HG03196 (cell line): Measurements from ENCODE around the gene BCL2L2.
"Not testable (repeated sequence)": the region's sequence is repeated elsewhere in the genome, so short reads cannot be mapped to it uniquely, and the experiment has no call there.

Source experiments
- ATAC-seq: cut with Tn5 transposase; IDR thresholded peaks from one replicate; pipeline ENCODE4 v1.9.1; 2021; ENCODE audit not compliant: unreplicated experiment

Gene BCL2L2

DNA sequence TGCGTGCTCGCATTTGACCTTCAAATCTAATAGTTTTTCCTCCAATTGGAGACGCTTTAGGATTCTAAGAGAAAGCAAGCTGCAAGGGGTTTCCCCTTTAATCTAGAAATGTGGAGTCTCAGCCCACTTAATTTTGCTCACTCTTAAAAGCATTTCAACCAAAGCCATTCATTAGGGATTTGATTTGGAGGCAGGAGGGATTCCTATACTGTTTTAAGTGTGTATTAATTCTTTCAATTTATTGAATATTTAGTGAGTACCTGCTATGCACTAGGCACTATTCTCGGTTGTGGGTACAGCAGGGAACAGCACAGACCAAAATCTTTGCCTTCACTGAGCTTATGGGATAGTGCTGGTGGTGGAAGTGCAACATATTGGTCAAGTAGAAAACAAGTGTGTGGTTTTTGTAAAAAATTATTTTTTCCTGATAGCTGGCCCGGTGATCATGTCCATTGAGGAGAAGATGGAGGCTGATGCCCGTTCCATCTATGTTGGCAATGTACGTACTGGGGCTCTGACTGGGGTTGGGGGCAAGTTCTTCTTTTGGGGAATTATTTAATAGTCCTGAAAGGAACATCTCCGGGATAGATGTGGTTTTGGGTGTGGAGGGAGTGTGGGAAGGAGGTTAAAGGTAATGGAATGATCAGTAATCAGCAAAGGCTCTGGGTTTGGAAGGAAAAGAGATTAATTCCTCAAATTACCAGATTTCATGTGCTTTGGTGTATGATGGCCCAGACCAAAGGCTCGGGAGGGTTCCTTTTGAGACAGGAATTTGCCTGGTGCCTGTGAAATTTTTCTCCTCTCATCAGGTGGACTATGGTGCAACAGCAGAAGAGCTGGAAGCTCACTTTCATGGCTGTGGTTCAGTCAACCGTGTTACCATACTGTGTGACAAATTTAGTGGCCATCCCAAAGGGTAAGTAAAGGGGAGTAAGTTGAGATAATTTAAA lies 16.2 kb downstream of the BCL2L2 start:
- no peak for ATAC-seq

DNA sequence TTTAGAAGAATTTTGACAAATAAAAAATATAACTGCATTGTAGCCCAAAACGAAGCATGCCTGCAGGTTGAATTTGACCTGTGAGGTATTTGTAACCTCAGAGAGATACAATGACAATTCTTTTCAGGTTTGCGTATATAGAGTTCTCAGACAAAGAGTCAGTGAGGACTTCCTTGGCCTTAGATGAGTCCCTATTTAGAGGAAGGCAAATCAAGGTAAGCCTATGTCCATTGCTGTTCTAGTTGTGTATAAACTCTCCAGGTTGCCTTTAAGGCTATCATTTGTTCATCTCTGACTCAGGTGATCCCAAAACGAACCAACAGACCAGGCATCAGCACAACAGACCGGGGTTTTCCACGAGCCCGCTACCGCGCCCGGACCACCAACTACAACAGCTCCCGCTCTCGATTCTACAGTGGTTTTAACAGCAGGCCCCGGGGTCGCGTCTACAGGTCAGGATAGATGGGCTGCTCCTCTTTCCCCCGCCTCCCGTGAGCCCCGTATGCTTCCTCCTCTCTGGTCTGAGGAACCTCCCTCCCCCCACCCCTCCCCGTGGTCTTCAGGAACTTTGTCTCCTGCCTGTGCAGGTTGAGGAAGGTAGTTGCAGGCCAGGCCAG lies 17.3 kb downstream of the BCL2L2 start:
- ATAC-seq, result no peak

DNA sequence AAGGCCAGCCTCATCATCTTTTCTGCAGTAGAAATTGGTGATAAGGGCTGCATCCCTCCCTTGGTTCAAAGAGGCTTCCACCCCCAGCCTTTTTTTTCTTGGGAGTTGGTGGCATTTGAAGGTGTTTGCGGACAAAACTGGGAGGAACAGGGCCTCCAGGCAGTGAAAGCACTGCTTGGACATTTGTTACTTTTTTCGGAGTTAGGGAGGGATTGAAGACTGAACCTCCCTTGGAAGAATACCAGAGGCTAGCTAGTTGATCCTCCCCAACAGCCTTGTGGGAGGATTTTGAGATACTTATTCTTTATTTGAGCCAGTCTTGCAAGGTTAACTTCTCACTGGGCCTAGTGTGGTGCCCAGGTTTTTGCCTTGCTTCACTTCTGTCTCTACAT lies 17.8 kb downstream of the BCL2L2 start:
- ATAC-seq, result no peak

DNA sequence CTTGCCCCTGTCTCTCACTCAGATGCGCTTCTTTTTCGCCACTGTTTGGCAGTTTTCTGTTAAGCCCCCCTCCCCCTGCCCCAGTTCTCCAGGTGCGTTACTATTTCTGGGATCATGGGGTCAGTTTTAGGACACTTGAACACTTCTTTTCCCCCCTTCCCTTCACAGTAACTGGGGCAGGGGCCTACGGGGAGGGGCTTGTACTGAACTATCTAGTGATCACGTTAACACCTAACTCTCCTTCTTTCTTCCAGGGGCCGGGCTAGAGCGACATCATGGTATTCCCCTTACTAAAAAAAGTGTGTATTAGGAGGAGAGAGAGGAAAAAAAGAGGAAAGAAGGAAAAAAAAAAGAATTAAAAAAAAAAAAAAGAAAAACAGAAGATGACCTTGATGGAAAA lies 18.4 kb downstream of the BCL2L2 start:
- ATAC-seq, result no peak

DNA sequence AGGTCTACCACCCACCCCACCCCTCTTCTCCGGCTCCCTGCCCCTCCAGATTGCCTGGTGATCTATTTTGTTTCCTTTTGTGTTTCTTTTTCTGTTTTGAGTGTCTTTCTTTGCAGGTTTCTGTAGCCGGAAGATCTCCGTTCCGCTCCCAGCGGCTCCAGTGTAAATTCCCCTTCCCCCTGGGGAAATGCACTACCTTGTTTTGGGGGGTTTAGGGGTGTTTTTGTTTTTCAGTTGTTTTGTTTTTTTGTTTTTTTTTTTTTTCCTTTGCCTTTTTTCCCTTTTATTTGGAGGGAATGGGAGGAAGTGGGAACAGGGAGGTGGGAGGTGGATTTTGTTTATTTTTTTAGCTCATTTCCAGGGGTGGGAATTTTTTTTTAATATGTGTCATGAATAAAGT lies 19.1 kb downstream of the BCL2L2 start:
- not testable (repeated sequence) for ATAC-seq

DNA sequence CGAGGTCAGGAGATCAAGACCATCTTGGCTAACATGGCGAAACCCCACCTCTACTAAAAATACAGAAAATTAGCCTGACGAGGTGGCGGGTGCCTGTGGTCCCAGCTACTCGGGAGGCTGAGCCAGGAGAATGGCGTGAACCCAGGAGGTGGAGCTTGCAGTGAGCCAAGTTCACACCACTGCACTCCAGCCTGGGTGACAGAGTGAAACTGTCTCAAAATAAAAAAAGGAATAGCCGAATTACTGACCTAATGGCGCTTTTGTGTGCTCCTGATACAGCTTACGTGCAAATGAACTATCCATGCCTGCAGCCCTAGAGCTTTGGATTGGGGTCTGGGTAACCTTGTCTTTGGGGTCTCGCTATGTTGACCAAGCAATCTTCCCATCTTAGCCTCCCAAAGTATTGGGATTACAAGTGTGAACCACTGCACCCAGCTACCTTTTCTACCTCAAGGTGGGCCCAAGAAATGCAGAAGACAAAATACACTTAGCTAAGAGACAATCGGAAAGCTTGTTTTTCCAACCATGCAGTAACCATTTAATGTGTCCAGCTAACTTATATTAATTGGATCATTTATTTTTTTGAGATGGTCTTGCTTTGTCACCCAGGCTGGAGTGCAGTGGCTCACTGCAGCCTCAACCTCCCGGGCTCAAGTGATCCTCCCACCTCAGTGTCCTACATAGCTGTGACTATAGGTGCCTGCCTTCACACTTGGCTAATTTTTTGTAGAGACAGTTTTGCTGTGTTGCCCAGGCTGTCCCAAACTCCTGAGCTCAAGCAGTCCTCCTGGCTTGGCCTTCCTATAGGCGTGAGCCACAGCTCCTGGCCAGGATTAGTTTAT lies 20.1 kb downstream of the BCL2L2 start:
- ATAC-seq, result no peak

DNA sequence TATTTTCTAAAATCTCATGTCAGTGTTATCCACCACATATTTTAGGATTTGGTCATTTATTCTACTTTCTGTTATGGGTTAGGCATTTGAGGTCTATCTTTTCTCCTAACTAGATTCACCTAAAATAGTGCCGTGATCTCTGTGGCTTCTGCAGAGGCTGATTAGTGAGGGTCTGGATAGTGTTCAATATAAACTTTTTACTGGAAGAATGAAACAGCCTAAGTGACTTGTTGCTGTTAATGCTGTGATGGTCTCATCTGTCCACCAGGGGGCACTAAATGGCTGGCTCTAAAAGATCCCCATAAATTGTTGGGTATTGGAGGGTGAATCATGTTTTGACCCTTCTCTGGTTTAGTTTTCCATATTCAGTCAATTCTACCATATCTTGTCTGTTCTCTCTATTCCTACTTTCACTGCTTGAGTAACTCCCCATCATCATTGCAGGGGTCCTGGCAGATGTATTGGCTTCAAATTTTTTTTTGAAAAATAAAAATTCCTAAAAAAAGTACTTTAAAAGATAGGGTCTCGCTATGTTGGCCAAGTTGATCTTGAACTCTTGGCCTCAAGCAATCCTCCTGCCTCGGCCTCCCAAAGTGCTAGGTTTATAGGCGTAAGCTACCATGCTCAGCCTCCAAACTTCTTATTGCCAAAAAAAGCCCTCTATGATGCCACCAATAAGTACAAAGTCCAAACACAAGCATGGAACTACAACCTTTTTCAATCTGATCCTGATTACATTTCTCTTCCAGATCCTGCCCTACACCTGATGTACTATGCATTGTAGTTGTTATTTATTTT lies 21.5 kb downstream of the BCL2L2 start:
- no peak for ATAC-seq

DNA sequence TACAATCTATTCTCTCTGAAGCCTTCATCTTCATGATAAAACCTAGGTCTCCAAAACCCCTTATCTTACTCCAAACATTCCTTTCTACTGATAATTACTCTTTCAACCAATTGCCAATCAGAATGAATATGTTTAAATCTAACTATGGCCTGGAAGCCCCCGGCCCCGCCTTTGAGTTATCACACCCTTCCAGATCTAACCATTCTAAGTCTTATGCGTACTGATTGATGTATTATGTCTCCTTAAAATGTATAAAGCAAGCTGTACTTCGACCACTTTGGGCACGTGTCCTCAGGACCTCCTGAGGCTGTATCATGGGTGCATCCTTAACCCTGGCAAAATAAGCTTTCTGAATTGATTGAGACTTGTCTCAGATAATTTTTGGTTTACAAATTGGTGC lies 29.0 kb downstream of the BCL2L2 start:
- no peak for ATAC-seq

DNA sequence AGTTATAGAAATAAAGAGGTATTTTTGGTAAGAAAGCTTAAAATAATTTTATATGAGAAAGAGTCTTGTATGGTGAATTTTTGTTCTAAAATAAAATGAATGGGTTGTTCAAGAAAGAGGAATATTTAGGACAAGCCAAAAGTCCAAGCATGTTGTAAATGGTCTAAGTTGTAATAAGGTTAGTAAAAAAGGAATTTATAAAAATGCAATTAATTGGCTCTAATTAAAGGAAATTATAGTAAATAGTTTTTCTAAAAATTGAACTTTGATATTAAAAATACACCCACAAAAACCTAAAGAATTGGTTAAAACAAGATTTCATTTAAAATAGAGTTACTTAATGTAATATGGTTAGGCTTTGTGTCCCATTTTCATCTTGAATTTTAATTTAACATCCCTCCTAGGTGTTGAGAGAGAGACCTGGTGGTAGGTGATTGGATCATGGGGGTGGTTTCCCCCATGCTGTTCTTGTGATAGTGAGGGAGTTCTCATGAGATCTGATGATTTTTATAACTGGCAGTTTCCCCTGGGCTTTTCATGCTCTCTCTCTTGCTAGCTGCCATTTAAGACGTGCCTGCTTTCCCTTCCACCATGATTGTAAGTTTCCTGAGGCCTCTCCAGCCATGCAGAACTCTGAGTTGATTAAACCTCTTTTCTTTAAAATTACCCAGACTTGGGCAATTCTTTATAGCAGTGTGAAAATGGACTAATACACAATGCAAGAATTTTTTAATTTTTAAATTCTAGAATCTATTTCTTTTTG lies 33.1 kb downstream of the BCL2L2 start:
- ATAC-seq, result no peak

DNA sequence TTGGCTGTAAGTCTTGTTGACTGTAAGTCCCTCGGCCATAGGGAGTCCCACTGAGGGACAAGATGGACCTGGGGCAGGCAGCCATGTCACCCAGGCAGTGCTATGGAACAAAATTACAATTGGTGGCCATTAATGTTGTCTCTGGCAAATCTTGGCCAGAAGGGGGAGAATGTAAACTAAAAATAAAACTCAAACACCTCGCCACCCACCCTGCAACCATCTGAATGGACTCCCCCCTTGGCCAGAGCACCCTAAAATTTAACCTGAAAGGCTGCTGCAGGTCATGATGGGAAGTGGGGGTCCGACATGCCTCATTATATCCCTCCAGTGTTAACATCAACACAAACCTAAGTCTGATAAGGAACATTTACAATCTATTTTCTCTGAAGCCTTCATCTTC lies 37.8 kb downstream of the BCL2L2 start:
- ATAC-seq, result no peak

DNA sequence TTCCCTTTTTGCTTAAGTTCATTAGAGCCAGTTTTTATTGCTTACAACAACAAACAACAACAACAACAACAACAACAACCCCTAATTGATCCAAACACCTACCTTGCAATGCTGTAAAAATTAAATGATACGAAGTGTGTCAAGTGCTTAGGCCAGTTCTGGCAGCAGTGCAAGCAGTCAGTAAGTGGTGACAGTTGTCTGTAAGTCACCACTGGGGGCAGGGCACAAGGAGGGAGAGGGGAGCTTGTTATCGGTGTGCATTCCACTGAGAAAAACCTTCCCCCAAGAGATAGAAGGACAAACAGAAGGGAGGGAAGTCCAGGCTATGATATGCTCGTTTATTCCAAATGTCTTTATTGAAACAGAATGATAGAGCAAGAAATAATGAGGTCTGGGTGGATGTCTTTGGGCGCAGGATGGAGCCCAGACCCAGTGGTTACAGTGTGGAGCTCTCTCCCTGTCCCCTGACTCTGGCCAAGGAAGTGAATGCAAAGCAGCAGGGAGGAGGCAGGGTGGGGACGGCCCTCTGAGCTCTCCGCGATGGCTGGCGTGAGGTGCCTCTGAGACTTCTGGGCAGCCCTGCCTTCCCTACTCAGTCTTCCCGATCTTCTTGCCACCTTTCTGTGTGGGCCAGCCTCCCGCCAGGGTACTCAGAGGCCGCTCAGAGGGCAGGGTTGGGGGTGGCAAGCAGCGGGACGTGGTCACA lies 39.5 kb downstream of the BCL2L2 start:
- ATAC-seq, result no peak

DNA sequence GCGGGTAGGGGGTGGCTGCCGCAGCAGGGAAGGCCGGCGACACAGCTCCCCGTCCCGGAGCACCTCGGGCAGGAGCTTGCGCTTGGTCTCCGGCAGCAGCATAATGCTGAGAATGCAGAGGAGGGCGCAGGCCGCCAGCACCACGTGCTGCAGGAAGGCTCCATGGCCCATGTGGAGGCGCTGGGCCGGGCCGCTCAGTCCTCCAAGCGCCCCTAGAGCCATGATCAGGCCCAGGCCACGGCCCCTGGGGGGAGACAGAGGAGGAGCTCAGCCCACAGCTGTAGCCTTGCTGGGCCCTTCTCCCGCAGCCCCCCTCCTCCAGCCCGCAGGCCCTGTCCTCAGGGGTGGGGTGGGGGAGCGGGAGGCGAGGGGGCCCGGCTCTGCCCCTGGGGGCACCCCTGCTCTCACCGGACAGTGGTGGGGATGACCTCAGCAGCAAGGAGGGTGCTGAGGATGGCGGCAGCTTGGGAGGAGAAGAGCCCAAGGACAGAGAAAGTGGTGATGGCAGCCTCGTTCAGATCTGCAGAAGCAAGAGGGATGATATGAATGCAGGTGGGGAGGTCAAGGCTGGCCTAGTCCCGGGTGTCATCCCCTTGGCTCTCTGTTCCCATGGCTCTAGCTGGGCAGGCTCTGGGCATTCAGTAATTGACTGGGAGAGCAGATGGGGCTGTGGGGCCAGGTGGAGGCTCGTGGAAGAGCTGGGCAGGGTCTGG lies 40.2 kb downstream of the BCL2L2 start:
- ATAC-seq, result no peak

DNA sequence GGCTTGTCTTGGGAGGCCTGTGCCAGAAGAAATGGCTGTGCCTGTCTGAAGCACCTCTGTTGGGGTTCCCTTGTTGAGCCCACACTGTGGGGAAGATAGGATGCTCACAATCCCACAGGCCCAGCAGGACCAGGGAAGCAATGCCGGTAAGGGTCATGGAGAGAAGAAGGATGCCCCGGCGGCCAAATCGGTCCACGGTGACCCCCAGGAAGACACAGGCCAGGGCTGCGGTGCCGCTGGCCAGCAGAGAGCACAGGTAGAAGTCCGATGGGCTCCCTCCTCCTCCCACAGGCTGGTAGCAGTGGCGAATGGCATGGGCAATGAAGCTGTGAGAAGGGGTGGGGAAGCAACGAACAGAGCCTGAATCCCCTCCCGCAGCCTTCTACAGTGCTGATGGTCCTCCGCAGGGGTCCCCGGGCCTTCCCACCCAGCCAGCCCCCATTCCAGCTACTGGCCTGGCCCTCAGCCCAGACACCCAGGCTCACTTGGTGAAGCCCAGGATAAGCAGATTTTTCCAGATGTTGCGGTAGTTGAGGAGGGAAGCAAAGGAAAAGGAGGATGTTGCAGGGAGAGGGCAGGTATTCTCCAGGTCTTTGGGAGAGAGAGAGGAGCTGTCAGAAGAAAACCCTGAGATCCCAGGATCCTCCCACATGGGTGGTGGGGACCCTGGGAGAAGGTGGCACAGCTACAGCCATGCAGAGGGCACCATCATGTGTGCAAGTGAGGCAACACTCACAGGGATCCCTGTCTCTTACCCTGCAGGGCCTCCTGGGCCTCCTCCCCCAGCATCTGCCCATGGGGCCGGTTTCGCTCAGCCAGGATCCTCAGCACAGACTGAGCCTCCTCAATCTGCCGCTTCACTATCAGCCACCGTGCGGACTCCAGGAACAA lies 41.0 kb downstream of the BCL2L2 start:
- ATAC-seq, result no peak

DNA sequence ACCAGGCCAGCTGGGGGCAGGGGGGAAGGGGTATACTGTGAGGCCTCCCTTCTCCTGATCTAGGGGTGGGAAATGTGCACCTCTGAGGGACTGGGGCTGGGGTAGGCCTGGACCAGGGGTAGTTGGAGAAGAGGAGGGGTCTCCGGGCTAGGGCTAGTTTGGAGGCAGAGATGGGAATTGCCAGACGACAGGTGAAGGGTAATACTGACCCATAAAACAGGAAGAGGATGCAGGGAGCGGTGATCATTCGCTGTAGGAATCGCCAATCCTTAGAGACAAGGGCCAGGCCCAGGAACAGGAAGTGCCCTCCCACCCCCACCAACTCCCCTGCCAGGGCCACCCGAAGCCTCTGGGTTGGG lies 41.6 kb downstream of the BCL2L2 start:
- ATAC-seq, result no peak

DNA sequence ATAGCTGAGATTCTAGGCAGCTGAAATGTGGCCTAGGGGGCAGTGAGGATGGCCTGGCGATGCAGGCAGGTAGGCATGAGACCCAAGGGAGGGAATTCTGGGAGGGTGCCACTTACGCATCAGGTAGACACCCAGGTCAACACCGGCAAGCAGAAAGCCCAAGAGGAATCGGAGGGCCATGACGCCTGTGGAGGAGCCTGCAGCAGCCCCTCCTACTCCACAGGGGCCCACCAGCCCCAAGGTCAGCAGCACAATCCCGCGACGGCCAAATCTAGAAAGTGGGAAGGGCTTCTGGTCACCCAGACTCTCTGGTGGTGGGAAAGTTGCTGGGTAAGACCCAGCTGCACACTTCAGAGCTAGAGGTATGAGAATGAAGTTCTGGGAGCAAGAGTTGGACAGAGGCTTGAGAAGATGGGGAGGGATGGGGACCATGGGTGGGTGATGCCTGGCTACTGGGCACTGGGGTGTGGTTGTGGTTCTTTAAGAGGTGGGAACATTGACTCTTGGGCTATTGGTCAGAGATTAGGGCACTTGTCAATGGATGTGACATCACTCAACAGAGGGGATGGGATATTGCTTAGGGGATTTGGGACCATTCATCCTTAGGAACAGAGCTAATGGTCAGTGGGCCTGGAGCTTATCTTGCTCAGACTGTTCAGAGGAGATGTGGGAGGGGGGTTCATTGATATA lies 42.7 kb downstream of the BCL2L2 start:
- ATAC-seq, result no peak

DNA sequence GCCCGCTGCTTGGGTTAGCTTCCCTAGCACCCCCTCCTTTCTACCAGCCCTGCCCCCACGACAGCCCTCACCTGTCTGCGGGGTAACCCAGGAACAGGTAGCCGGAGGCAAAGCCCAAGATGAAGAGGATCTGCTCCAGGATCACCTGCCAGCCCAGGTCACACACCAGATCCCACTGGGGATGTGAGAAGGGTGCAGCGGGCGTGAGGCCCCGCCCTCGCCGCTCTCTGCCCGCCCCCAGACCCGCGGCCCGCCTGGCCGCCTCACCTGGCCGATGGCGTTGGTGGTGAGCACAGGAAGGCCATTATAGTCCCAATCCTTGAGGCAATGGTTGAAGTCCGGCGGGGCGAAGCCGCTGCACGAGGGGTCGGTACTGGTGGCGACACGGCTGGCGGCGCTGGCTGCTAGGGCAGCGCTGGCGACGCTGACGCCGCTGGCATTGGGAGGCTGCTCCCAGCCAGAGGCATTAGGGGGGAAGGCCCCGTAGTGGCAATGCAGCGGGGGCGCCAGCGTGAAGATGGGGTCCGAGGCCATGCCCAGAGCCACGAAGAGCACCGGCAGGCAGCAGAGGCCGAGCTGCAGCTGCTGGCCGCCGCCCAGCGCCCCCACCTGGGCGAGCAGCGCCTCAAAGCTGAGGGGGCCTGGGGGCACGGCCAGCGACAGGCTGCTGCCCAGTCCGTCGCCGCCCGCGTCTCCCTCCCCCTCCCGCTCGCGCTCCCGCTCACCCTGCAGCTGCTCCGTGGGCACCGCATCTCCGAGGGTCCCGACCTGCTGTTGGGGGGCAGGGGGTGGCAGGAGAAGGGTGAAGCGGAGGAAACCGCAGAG lies 45.3 kb downstream of the BCL2L2 start:
- ATAC-seq, result no peak
